ENCODE data around the gene LRRC37A3.
"Not testable (repeated sequence)": the region's sequence is repeated elsewhere in the genome, so short reads cannot be mapped to it uniquely, and the experiment has no call there.

Gene LRRC37A3

GRCh38 chr17:64829068-64829467 lies 90.2 kb downstream of the LRRC37A3 start:
- Mint-ChIP-seq H3K27ac (peak overlapping the region in 1 of 2 donors; percentile 84), H3K4me1 (peaks cover 16% of the 10 kb centered on the region)
- not testable (repeated sequence) for DNase-seq, ATAC-seq, H3K27me3 Mint-ChIP-seq, H3K9me3 Mint-ChIP-seq, H3K4me3 Mint-ChIP-seq

- H3K4me3 Mint-ChIP-seq, H3K27me3 Mint-ChIP-seq, ATAC-seq, H3K9me3 Mint-ChIP-seq, DNase-seq, H3K4me1 Mint-ChIP-seq: not testable (repeated sequence)
- H3K27ac Mint-ChIP-seq = peak overlapping the region in 1 of 2 donors; percentile 88
Measured at GRCh38 chr17:64818904-64819303, 100.4 kb downstream of the LRRC37A3 start.

GRCh38 chr17:64815833-64816198 lies 103.5 kb downstream of the LRRC37A3 start:
- not testable (repeated sequence) for H3K27ac Mint-ChIP-seq, H3K9me3 Mint-ChIP-seq, ATAC-seq, H3K4me3 Mint-ChIP-seq, H3K4me1 Mint-ChIP-seq, DNase-seq, H3K27me3 Mint-ChIP-seq

GRCh38 chr17:64814993-64815832 lies 104.1 kb downstream of the LRRC37A3 start:
- H3K4me3 Mint-ChIP-seq, H3K9me3 Mint-ChIP-seq, H3K27me3 Mint-ChIP-seq, ATAC-seq, H3K4me1 Mint-ChIP-seq, H3K27ac Mint-ChIP-seq, DNase-seq: not testable (repeated sequence)

GRCh38 chr17:64808178-64808977 lies 110.9 kb downstream of the LRRC37A3 start:
- Mint-ChIP-seq H3K27ac (peak overlapping the region; percentile 97), H3K4me1 (peaks cover 17% of the 10 kb centered on the region), H3K4me3 (peak overlapping the region; percentile 66 to 69)
- ATAC-seq (peak; percentile 97), DNase-seq (peak; percentile 60 to 73)
- not testable (repeated sequence) for H3K27me3 Mint-ChIP-seq, H3K9me3 Mint-ChIP-seq

All from stimulated activated naive CD8-positive, alpha-beta T cell treated with anti-CD3 and anti-CD28 coated beads, Interleukin-15, amount 100 ng/mL, for 72 hours (primary cell).